ENCODE data around the gene DNAJC8.
A peak's percentile ranks its signal among the peaks of the same experiment; 100 is the strongest.

Gene DNAJC8

GRCh38 chr1:28185071-28185470 is 47.8 kb downstream of the DNAJC8 start:
- TF ChIP-seq ZNF433 (tag by site-specific recombination; IDR thresholded peaks at IDR 0.05; ENCODE audit: low read depth) (no peak), ZNF24 (tag by site-specific recombination; IDR thresholded peaks at IDR 0.05) (peak; percentile 25; the same call in 1 of the 2 replicates), ZNF174 (tag by site-specific recombination; IDR thresholded peaks at IDR 0.05) (no peak), ZFP41 (tag by site-specific recombination; IDR thresholded peaks at IDR 0.05; ENCODE audit: borderline replicate concordance) (no peak), RBAK (tag by site-specific recombination; IDR thresholded peaks at IDR 0.05) (no peak)
- H3K9me3 ChIP-seq (ENCODE audit: control insufficient read depth, insufficient read depth, low read depth, low read length) = no peaks in the 10 kb centered on the region
- POLR2A ChIA-PET = no interaction called here

GRCh38 chr1:28180306-28181305 is 52.2 kb downstream of the DNAJC8 start:
- Histone ChIP-seq H3K4me1 (ENCODE audit: control insufficient read depth, insufficient read depth, low read length) (no peaks in the 10 kb centered on the region), H3K27ac (ENCODE audit: extremely low read depth, low read depth, low read length) (no peak overlapping the region), H3K9me3 (ENCODE audit: control insufficient read depth, insufficient read depth, low read depth, low read length) (no peaks in the 10 kb centered on the region), H3K36me3 (ENCODE audit: control insufficient read depth in 2 of 2, insufficient read depth in 1 of 2, low read length in 2 of 2) (no peaks in the 10 kb centered on the region), H3K4me3 (ENCODE audit: low read depth, low read length) (no peak overlapping the region)
- POLR2A ChIA-PET = no interaction called here
- TF ChIP-seq KLF1 (tag by site-specific recombination; IDR thresholded peaks at IDR 0.05) (peak; percentile 56), PRDM1 (tag by site-specific recombination; IDR thresholded peaks at IDR 0.05) (peak; percentile 24), ZNF366 (tag by site-specific recombination; conservative IDR thresholded peaks at IDR 0.05) (peak; percentile 74), ZNF548 (tag by site-specific recombination; IDR thresholded peaks at IDR 0.05) (no peak)
- TF ChIP-seq, protein P1, sequence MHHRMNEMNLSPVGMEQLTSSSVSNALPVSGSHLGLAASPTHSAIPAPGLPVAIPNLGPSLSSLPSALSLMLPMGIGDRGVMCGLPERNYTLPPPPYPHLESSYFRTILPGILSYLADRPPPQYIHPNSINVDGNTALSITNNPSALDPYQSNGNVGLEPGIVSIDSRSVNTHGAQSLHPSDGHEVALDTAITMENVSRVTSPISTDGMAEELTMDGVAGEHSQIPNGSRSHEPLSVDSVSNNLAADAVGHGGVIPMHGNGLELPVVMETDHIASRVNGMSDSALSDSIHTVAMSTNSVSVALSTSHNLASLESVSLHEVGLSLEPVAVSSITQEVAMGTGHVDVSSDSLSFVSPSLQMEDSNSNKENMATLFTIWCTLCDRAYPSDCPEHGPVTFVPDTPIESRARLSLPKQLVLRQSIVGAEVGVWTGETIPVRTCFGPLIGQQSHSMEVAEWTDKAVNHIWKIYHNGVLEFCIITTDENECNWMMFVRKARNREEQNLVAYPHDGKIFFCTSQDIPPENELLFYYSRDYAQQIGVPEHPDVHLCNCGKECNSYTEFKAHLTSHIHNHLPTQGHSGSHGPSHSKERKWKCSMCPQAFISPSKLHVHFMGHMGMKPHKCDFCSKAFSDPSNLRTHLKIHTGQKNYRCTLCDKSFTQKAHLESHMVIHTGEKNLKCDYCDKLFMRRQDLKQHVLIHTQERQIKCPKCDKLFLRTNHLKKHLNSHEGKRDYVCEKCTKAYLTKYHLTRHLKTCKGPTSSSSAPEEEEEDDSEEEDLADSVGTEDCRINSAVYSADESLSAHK (tag by site-specific recombination; IDR thresholded peaks at IDR 0.05) = peak; percentile 34; the same call in 1 of the 2 replicates
- CTCF ChIA-PET = no interaction called here

More at GRCh38 chr1:28185071-28185470, 47.8 kb downstream of the DNAJC8 start:
- H3K4me1 ChIP-seq (ENCODE audit: control insufficient read depth, insufficient read depth, low read length) = no peaks in the 10 kb centered on the region
- CTCF ChIA-PET = interaction anchor here (0.6 kb wide), 1 partner anchor 19 kb away, joined by 5 read pairs; no protein-coding TSS in a partner anchor
- H3K4me3 ChIP-seq (ENCODE audit: low read depth, low read length) = no peak overlapping the region
- H3K36me3 ChIP-seq (ENCODE audit: control insufficient read depth in 2 of 2, insufficient read depth in 1 of 2, low read length in 2 of 2) = no peaks in the 10 kb centered on the region
- H3K27ac ChIP-seq (ENCODE audit: extremely low read depth, low read depth, low read length) = no peak overlapping the region

GRCh38 chr1:28178690-28179485 is 53.9 kb downstream of the DNAJC8 start:
- CTCF ChIA-PET = no interaction called here

More at GRCh38 chr1:28178690-28179485, 53.9 kb downstream of the DNAJC8 start:
- Histone ChIP-seq H3K4me1 (ENCODE audit: control insufficient read depth, insufficient read depth, low read length) (no peaks in the 10 kb centered on the region), H3K9me3 (ENCODE audit: control insufficient read depth, insufficient read depth, low read depth, low read length) (no peaks in the 10 kb centered on the region), H3K4me3 (ENCODE audit: low read depth, low read length) (no peak overlapping the region), H3K36me3 (ENCODE audit: control insufficient read depth in 2 of 2, insufficient read depth in 1 of 2, low read length in 2 of 2) (no peaks in the 10 kb centered on the region), H3K27ac (ENCODE audit: extremely low read depth, low read depth, low read length) (no peak overlapping the region)
- TF ChIP-seq MYNN (tag by site-specific recombination; IDR thresholded peaks at IDR 0.05; ENCODE audit: borderline replicate concordance) = no peak
- peak; percentile 80; the same call in 1 of the 2 replicates for TF ChIP-seq ZNF121 (tag by site-specific recombination; IDR thresholded peaks at IDR 0.05)
- POLR2A ChIA-PET = no interaction called here
